ENCODE data around the gene TNIK. TPM values are rescaled to one million over a fixed set of nuclear protein-coding genes. Genes with fewer than 3 reads are reported as not detected.
"Not testable (repeated sequence)": the region's sequence is repeated elsewhere in the genome, so short reads cannot be mapped to it uniquely, and the experiment has no call there.

The TNIK gene
- total RNA-seq, 1 experiment from 2014 or later: 5.8 TPM

GRCh38 chr3:171311784-171312183 is 148.4 kb downstream of the TNIK start:
- DNase-seq (ENCODE audit: low read depth): no peak

GRCh38 chr3:171309906-171310359 is 150.3 kb downstream of the TNIK start:
- DNase-seq (ENCODE audit: low read depth): peak; percentile 67

DNA sequence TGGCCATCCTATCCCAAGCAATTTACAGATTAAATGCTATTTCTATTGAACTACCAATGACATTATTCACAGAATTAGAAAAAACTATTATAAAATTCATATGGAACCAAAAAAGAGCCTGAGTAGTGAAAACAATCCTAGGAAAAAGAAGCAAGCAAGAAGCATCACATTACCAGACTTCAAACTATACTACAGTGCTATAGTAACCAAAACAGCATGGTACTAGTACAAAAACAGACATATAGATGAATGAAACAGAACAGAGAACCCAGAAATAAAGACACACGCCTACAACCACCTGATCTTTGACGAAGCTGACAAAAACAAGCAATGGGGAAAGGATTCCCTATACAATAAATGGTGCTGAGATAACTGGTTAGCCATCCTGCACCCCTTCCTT is 152.2 kb downstream of the TNIK start:
- no peak for DNase-seq (ENCODE audit: low read depth)

DNA sequence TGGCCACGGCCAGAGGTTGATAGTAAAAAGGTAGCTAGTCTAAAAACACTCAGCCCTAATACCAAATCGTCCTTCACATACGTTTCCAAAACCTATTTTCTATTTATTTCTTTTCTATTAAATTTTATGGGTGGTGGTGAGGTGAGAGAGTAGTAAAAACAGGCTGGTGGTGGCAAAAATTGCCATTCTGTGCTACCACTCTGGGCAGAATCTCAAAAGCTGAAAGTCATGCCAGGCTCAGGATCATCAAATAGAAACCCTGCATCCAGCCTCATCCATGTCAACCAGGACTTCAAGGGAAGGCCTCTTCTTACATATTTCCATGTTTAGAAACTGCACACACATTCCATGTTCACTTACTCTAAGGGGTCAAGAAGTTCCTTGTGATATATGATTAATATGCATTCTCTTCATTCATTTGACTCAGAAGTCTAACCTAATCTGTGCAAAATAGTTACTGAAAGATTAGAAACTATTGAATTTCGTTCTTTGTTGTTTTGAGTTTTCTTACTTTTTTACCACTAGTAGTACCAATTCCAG is 153.1 kb downstream of the TNIK start:
- no peak for DNase-seq (ENCODE audit: low read depth)

DNA sequence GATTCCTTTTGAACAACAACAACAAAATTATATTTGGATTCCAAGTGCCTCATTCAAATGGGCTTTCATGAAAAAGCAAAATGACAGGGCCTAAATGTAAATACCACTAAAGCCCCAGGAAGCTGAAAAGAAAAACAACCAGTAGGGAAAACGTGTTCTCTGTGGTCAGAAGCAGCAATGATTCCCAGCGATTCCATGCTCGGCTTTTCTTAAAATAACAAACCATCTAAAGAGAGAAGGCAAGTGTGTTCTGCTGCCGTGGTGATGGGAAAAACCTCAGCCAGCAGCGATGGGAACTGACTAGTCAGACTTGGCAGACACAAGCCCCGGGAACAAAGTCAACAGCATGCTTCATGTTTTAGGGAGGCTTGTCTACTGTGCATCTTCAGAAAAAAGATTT is 153.6 kb downstream of the TNIK start:
- peak; percentile 96 for DNase-seq (ENCODE audit: low read depth)

- DNase-seq (ENCODE audit: low read depth): not testable (repeated sequence)
These were observed 154.4 kb downstream of the TNIK start for GRCh38 chr3:171305823-171306222.

- DNase-seq (ENCODE audit: low read depth): not testable (repeated sequence)
These were observed 155.7 kb downstream of the TNIK start for GRCh38 chr3:171304498-171304897.

DNA sequence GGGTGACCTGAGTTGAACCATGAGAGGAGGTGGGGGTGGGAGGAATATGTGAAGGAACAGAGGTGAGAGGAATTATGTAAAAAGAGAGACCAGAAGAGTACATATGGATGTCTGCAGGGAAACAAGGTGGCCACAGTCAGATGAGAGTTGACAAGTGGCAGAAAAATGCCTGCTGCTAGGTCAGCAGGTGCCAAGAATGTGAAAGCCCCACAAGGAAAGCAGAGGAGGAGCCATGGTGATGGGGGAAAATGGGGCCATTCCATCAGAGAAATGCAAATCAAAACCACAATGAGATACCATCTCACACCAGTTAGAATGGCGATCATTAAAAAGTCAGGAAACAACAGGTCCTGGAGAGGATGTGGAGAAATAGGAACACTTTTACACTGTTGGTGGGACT is 156.2 kb downstream of the TNIK start:
- not testable (repeated sequence) for DNase-seq (ENCODE audit: low read depth)

DNA sequence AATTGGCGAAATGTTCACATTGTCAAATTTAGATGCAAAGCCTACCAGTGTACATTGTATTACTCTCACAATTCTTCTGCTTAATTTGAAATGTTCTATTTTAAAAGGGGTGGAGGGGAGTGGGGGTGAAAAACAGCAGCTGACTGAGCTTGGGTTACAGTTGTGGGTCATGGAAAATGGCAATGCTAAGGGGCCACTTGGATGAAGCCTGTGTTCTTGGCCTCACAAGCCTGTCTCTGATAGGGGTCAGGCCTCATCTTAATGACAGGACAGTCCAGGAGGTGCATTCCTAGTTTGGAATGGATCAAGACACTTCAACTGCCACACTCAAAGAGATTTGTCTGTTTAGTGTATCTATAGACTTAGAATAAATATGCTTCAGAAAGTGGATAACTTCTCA is 158.2 kb downstream of the TNIK start:
- DNase-seq (ENCODE audit: low read depth): no peak

GRCh38 chr3:171301002-171301401 is 159.2 kb downstream of the TNIK start:
- DNase-seq (ENCODE audit: low read depth): no peak

DNA sequence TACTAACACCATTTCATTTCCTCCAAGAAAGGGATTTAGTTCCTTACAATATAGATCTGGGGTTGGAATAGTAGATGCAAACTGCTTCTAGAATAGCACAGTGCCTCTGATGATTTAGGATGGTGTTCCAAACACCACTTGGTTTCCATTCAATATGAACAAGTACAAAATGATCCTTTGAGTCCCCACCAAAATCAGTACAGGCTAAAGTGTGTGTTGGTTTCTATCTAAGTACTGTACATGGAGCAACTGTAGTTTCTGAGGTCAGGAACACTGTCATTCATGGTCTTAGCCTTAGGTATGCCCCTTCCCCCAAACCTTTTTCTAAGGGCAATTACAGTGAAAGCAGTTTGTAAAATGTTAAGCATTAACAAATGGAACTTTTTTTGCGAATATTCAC is 162.3 kb downstream of the TNIK start:
- no peak for DNase-seq (ENCODE audit: low read depth)

DNA sequence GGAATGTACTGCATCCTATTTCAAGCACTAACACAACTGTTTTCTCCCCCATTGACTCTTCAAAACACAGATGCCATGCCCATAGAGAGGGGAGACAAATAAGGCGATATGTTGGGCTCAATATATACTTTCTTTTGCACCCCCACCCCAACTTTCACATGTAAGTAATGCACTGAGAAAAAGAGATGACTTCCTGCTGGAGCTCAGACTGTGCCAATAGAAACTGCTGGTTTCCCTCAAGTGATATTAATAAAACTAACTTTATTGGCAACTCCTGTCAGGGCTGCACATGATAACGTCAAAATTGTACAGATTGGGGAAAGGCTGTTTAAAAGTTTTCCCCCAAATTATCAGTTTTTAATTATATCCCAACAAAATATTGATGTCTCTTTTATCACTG is 163.0 kb downstream of the TNIK start:
- no peak for DNase-seq (ENCODE audit: low read depth)

GRCh38 chr3:171295484-171296373 is 164.5 kb downstream of the TNIK start:
- DNase-seq (ENCODE audit: low read depth): no peak

DNA sequence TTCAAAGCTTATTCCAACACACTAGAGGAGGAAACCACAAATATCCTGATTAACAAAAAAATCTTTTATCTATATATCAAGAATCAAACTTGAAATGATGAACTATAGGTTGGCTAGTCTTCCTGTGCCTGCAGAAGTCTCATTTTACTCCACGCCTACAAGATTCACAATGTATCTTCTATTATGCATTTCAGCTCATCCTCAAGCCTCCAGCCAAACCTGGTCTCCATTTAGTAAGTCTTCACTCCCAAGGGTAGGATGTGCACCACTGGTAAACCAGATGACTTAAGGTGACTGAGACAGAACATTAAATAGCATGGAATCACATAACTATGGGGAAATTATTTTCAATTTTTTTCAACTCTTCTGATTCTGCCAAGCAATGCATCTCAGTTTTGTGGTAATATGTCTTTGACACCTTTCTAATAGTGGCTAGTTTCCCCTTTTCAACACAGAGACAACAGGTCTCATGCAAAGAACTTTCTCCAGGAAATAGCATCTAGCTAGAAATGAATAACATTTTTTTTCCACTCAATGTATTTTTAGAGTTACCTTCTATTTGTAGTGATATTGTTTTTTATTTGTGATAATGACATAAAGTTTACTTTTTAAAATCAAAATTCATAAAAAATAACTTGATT is 166.9 kb downstream of the TNIK start:
- no peak for DNase-seq (ENCODE audit: low read depth)

DNA sequence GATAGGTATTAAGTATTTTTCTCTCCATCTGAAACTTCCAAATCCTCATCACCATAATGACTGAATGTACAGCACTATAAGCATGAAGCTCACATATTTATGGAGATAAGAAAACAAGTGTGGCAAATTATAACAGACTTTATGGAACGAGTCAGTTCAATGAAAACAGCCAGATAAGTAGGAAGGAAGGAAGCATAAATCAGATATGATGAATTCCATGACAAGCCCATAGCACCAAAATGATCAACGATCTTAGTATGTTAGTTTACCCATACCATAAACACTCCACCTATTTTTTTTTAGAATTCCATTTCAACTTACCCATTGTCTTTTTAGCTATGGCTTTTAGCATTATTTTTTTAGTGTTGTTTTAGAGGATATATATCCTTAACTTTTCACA is 169.5 kb downstream of the TNIK start:
- no peak for DNase-seq (ENCODE audit: low read depth)

DNA sequence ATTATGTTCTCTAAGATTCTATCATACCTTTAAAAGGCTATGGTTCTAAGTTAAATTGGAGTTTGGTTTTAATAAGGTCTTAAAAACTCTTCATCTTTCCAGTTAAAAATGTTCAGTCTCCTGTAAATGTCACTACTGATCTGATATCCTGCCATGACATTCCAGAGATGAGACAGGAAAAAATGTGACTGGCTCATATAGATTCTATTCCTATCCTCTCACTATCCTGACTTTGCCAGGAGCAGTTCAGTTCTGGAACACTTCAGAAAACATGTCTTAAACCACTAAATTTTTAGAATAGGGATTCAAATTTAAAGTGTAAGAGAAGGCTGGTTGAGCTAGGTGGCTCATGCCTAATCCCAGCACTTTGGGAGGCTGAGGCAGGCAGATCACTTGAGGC is 170.9 kb downstream of the TNIK start:
- no peak for DNase-seq (ENCODE audit: low read depth)

- not testable (repeated sequence) for DNase-seq (ENCODE audit: low read depth)
These were observed 172.4 kb downstream of the TNIK start for GRCh38 chr3:171287761-171288160.

DNA sequence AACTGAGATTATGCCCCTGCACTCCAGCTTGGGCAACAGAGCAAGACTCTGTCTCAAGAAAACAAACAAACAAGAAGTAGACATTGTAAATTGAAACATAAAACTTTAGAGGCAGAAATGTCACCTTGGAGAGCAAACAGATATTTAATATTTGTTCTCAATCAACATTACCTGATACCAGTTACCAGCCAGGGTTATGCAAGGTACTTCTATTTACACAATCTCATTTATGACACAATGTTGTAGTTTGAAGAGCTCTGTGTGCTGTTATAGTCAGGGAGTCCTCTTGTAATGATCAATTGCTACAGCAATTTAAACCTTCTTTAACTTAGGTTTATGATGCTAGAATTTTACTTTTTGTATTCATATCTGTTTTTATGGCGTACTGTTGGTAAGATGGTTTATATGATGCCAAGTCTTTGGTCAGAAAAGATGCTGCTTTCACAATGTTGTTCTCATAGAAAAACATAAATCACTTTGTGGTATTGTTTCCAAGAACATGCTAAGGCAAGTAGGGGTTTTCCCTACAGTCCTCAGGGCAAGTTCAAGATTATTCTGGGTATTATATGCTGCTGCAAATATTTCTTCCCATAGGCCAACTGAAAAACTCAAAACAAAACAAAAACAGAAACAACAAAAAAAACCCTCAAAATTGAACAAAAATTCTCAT is 173.5 kb downstream of the TNIK start:
- peak; percentile 57 for DNase-seq (ENCODE audit: low read depth)

DNA sequence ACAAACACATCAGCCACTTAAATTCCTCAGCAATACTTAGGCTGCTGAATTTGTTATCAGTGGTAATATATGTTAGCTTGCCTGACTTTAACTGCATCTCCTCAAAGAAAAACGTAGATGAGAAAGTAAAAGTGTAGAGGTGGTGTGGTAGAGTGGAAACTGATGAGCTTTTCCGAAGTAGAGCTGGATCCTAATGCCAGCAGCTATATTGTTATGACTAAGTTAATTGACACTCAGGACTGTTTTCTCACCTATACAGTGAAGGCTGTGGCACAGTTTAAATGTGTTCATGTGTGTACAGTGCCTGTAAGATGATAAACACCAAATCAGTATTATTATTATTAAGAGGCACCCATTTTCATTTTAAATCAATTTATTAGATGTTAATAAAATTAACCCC is 174.9 kb downstream of the TNIK start:
- DNase-seq (ENCODE audit: low read depth): peak; percentile 25

DNA sequence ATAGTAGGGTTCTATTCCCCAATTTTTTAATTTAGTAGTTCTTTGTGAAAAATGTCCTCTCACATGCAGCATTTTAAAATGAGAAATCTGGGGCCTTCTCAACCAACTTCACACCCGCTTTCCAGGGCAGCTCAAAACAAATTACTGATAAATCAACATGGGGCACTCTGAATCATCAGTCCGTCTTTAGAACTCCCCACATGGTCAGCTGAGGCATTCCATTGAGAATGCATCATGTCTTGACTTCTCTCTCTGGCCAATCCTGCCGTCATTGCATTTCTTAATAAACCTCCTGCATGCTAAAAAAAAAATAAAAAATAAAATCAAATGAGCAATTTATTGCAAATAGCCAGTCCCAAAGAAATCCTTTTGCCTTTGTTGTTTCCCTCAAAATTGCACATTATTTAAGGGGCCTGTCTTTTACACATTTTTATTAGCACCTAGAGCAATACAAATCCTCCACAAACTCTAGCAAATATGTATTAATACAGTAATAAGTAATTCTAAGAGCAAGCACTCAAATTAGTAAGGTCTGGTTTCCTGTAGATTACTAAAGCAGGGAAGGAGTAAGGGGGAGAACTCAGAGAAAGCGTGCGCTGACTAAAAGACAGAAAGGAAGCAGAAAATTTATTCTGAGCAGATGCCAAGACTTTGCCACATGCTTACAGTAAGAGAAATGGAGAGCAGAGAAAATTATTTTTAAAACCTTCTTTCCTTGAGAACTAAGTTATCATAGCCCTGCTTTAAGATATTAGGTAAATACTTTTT is 175.7 kb downstream of the TNIK start:
- peak; percentile 91 for DNase-seq (ENCODE audit: low read depth)

GRCh38 chr3:171283848-171284222 is 176.4 kb downstream of the TNIK start:
- no peak for DNase-seq (ENCODE audit: low read depth)
